H4 (cell line): ENCODE measurements around the gene MCTP2. TPM values are rescaled to one million over a fixed set of nuclear protein-coding genes. Genes with fewer than 3 reads are reported as not detected.

Experiments used
- DNase-seq: peaks from one replicate; pipeline ENCODE4 v3.0.0-alpha.2; 2015; ENCODE audit warnings: low spot score
- total RNA-seq: library from RNA; depleted of rRNA; stranded (reverse); fragments of >200 nt; shearing (Covaris generic); gene quantifications from 2 replicates; pipeline ENCODE4 v1.2.3, GENCODE V29; 2014; rRNA removed

The MCTP2 gene
- 27.0 and 36.1 TPM in 2 replicates for total RNA-seq

- DNase-seq = peak; percentile 95
Observed at GRCh38 chr15:94230883-94231722, at the start of gene MCTP2. Gene MCTP2, plus strand, starts transcription at chr15:94231561. Its CDS starts 66,705 bp downstream, at chr15:94298266.

GRCh38 chr15:94182883-94183282 is 48.5 kb upstream of the MCTP2 start:
- DNase-seq = no peak

GRCh38 chr15:94185547-94186236 is 45.7 kb upstream of the MCTP2 start:
- no peak for DNase-seq

GRCh38 chr15:94186770-94187331 is 44.5 kb upstream of the MCTP2 start:
- no peak for DNase-seq

- no peak for DNase-seq
Observed at GRCh38 chr15:94193906-94194305, 37.5 kb upstream of the MCTP2 start.

GRCh38 chr15:94196531-94196930 is 34.8 kb upstream of the MCTP2 start:
- DNase-seq = no peak

GRCh38 chr15:94198633-94199032 is 32.7 kb upstream of the MCTP2 start:
- DNase-seq = no peak

GRCh38 chr15:94199725-94200124 is 31.6 kb upstream of the MCTP2 start:
- no peak for DNase-seq

GRCh38 chr15:94203306-94203705 is 28.1 kb upstream of the MCTP2 start:
- peak; percentile 80 for DNase-seq

GRCh38 chr15:94205366-94205765 is 26.0 kb upstream of the MCTP2 start:
- peak; percentile 96 for DNase-seq

- peak; percentile 100 for DNase-seq
Observed at GRCh38 chr15:94206463-94207167, 24.7 kb upstream of the MCTP2 start.

GRCh38 chr15:94212291-94212690 is 19.1 kb upstream of the MCTP2 start:
- DNase-seq = no peak

- no peak for DNase-seq
Observed at GRCh38 chr15:94225616-94226015, 5.7 kb upstream of the MCTP2 start.

- no peak for DNase-seq
Observed at GRCh38 chr15:94228611-94229010, 2.8 kb upstream of the MCTP2 start.

- no peak for DNase-seq
Observed at GRCh38 chr15:94229591-94230369, 1.6 kb upstream of the MCTP2 start.

- DNase-seq = peak; percentile 17
Observed at GRCh38 chr15:94230431-94230882, 904 bp upstream of the MCTP2 start.

- peak; percentile 35 for DNase-seq
Observed at GRCh38 chr15:94231723-94232468, 535 bp downstream of the MCTP2 start.

GRCh38 chr15:94233441-94233840 is 2.1 kb downstream of the MCTP2 start:
- no peak for DNase-seq

- DNase-seq = no peak
Observed at GRCh38 chr15:94234300-94234699, 2.9 kb downstream of the MCTP2 start.

- no peak for DNase-seq
Observed at GRCh38 chr15:94235041-94235440, 3.7 kb downstream of the MCTP2 start.
